GM23338 (cell line): Measurements from ENCODE around the gene NTNG2. TPM values are rescaled to one million over a fixed set of nuclear protein-coding genes. Genes with fewer than 3 reads are reported as not detected.

Experiments used
- ATAC-seq: fragments of 200-7000 bp; cut with Tn5 transposase; 3 replicates; pipeline ENCODE4 v1.9.1; 2020
- DNase-seq: peaks from one replicate; pipeline ENCODE4 v3.0.0-alpha.2; 2015; ENCODE audit warnings: low spot score
- H2AFZ ChIP-seq: fragments of 200-600 bp; sonication (generic); 2 replicates; pipeline ENCODE4 v1.8.0; 2016; ENCODE audit warnings: antibody characterized with exemption, mild to moderate bottlenecking, moderate library complexity
- H3F3A ChIP-seq: fragments of 200-600 bp; sonication (generic); replicated peaks from 2 replicates; pipeline ENCODE4 v1.8.0; 2017; ENCODE audit warnings: antibody characterized with exemption, mixed run types, low read depth
- H3K27ac ChIP-seq: fragments of 200-600 bp; sonication (generic); 2 replicates; pipeline ENCODE4 v1.6.1; 2016; ENCODE audit warnings: low read depth
- H3K27me3 ChIP-seq: fragments of 200-600 bp; sonication (generic); 2 replicates; pipeline ENCODE4 v1.8.0; 2016; ENCODE audit warnings: mild to moderate bottlenecking, mixed run types, moderate library complexity; ENCODE audit not compliant: insufficient read depth
- H3K36me3 ChIP-seq: fragments of 200-600 bp; sonication (generic); 2 replicates; pipeline ENCODE4 v1.8.0; 2016; ENCODE audit warnings: mild to moderate bottlenecking; ENCODE audit not compliant: insufficient read depth
- H3K4me1 ChIP-seq: fragments of 200-600 bp; sonication (generic); 2 replicates; pipeline ENCODE4 v1.8.0; 2016; ENCODE audit warnings: mild to moderate bottlenecking, moderate library complexity; ENCODE audit not compliant: insufficient read depth
- H3K4me2 ChIP-seq: fragments of 200-600 bp; sonication (generic); 2 replicates; pipeline ENCODE4 v1.7.1; 2017; ENCODE audit warnings: mixed run types
- H3K4me3 ChIP-seq: fragments of 200-600 bp; sonication (generic); 2 replicates; pipeline ENCODE4 v1.6.1; 2016; ENCODE audit warnings: mixed run types
- H3K79me2 ChIP-seq: fragments of 200-600 bp; sonication (generic); replicated peaks from 2 replicates; pipeline ENCODE4 v1.8.0; 2017; ENCODE audit warnings: mild to moderate bottlenecking; ENCODE audit not compliant: insufficient read depth
- H3K9me2 ChIP-seq: fragments of 200-600 bp; sonication (generic); 2 replicates; pipeline ENCODE4 v1.8.0; 2017; ENCODE audit not compliant: insufficient read depth
- H4K20me1 ChIP-seq: fragments of 200-600 bp; sonication (generic); replicated peaks from 2 replicates; pipeline ENCODE4 v1.8.0; 2017; ENCODE audit warnings: mild to moderate bottlenecking; ENCODE audit not compliant: insufficient read depth
- H3K27ac Mint-ChIP-seq: 2 replicates; pipeline ENCODE4 v1.8.0; 2020; ENCODE audit warnings: inconsistent platforms, mild to moderate bottlenecking, moderate library complexity, mixed read lengths
- H3K27me3 Mint-ChIP-seq: 3 replicates; pipeline ENCODE4 v1.8.0; 2022; ENCODE audit warnings: low read depth, mild to moderate bottlenecking, moderate library complexity, mixed read lengths, inconsistent platforms; ENCODE audit not compliant: insufficient read depth, poor library complexity
- H3K36me3 Mint-ChIP-seq: 3 replicates; pipeline ENCODE4 v1.8.0; 2021; ENCODE audit warnings: low read depth, mild to moderate bottlenecking, inconsistent platforms, moderate library complexity, mixed read lengths
- H3K4me1 Mint-ChIP-seq: 3 replicates; pipeline ENCODE4 v1.8.0; 2020; ENCODE audit warnings: mild to moderate bottlenecking, inconsistent platforms, mixed read lengths
- H3K4me3 Mint-ChIP-seq: 3 replicates; pipeline ENCODE4 v1.8.0; 2021; ENCODE audit warnings: moderate library complexity, mild to moderate bottlenecking, inconsistent platforms, mixed read lengths
- H3K9me3 Mint-ChIP-seq: 3 replicates; pipeline ENCODE4 v1.8.0; 2020; ENCODE audit warnings: moderate library complexity, mild to moderate bottlenecking, inconsistent platforms, mixed read lengths
- CREB1 ChIP-seq: fragments of 250-450 bp; sonication (Bioruptor Pico); IDR thresholded peaks from 2 replicates; pipeline ENCODE4 v1.5.0; 2020; ENCODE audit warnings: low read depth, mild to moderate bottlenecking, moderate library complexity
- EZH2 ChIP-seq: fragments of 200-600 bp; sonication (generic); IDR thresholded peaks from one replicate; pipeline ENCODE4 v1.8.0; 2017; ENCODE audit warnings: antibody characterized with exemption, mild to moderate bottlenecking, low read depth; ENCODE audit not compliant: unreplicated experiment
- EZH2phosphoT487 ChIP-seq: fragments of 200-600 bp; sonication (generic); IDR thresholded peaks from one replicate; pipeline ENCODE4 v1.8.1; 2018; ENCODE audit warnings: antibody characterized with exemption; ENCODE audit not compliant: unreplicated experiment
- JUNB ChIP-seq: IDR thresholded peaks from one replicate; pipeline ENCODE4 v1.6.1; 2016; ENCODE audit warnings: antibody characterized with exemption; ENCODE audit not compliant: unreplicated experiment
- NANOG ChIP-seq: IDR thresholded peaks from 2 replicates; pipeline ENCODE4 v1.6.1; 2016; ENCODE audit warnings: antibody characterized with exemption, borderline replicate concordance
- POLR2AphosphoS5 ChIP-seq: IDR thresholded peaks from 2 replicates; pipeline ENCODE4 v1.6.1; 2016; ENCODE audit warnings: antibody characterized with exemption, low read depth
- ZNF114 ChIP-seq: fragments of 250-450 bp; sonication (Bioruptor Pico); IDR thresholded peaks from 2 replicates; pipeline ENCODE4 v1.5.0; 2020; ENCODE audit warnings: mild to moderate bottlenecking, moderate library complexity
- polyA plus RNA-seq: library from polyadenylated mRNA; unstranded; fragments of >200 nt; fragmentation: Nextera tagmentation; extraction: Ambion mirVana; gene quantifications from 2 replicates; pipeline ENCODE4 v1.2.1, GENCODE V29; 2016
- total RNA-seq: library from RNA; depleted of rRNA; stranded (reverse); fragments of >200 nt; shearing (Covaris generic); gene quantifications from 2 replicates; pipeline ENCODE4 v1.2.3, GENCODE V29; 2014
- TF ChIP-seq, protein P1 (sequence below), 2 experiments: fragments of 200-600 bp in 1 of 2; sonication (generic) in 1 of 2; conservative IDR thresholded peaks; 2 replicates each; pipeline versions ENCODE4 v1.5.1 to v1.6.1; 2016 to 2017; ENCODE audit warnings: antibody characterized with exemption in 2 of 2, low read depth in 2 of 2, mild to moderate bottlenecking in 2 of 2, moderate library complexity in 1 of 2
- TF ChIP-seq, protein P2 (sequence below): fragments of 250-450 bp; sonication (Bioruptor Pico); IDR thresholded peaks from 2 replicates; pipeline ENCODE4 v1.5.0; 2020; ENCODE audit warnings: mild to moderate bottlenecking, moderate library complexity
- TF ChIP-seq, protein P3 (sequence below): IDR thresholded peaks from one replicate; pipeline ENCODE4 v1.6.1; 2018; ENCODE audit warnings: antibody characterized with exemption; ENCODE audit not compliant: unreplicated experiment
- TF ChIP-seq, protein P4 (sequence below): IDR thresholded peaks from 2 replicates; pipeline ENCODE4 v1.6.1; 2016; ENCODE audit warnings: antibody characterized with exemption

The NTNG2 gene
- total and polyA plus RNA-seq, 2 experiments from 2014 or later = 0.99 to 1.7 TPM

DNA sequence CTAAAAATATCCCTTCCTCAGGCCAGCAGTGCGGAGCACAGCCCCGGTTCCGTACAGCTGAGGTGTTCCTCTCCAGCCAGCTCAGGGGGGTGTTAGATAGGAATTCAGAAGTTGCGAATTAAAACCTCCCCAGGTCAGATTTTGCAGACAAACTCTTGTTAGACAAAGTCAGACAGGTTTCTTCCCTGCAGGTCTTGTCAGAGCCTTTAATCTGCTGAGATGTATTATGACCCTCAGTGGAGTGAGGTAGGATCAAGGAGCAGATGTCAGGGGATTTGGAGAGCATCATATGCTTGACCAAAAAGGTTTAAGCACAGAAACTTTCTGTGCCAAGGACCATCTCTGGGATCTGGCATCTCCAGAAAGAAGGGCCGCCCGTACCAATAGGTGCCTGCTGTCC is 60.1 kb downstream of the NTNG2 start:
- Histone ChIP-seq H3K79me2 (no peaks in the 10 kb centered on the region), H3K4me2 (no peak overlapping the region), H4K20me1 (no peaks in the 10 kb centered on the region), H3K9me2 (no peaks in the 10 kb centered on the region), H3K27me3 (no peaks in the 10 kb centered on the region), H3K4me3 (no peak overlapping the region), H3K4me1 (no peaks in the 10 kb centered on the region), H3K36me3 (no peaks in the 10 kb centered on the region), H3K27ac (no peak overlapping the region), H2AFZ (no peak overlapping the region), H3F3A (no peaks in the 10 kb centered on the region)
- no peaks in the 10 kb centered on the region for H3K9me3 Mint-ChIP-seq
- H3K27ac Mint-ChIP-seq = no peak overlapping the region
- no peaks in the 10 kb centered on the region for H3K36me3 Mint-ChIP-seq
- peaks cover under 1% of the 10 kb centered on the region; the same call in 2 of the 3 replicates for H3K4me1 Mint-ChIP-seq
- DNase-seq (no peak), ATAC-seq (no peak)
- peaks cover 3% of the 10 kb centered on the region for H3K27me3 Mint-ChIP-seq
- H3K4me3 Mint-ChIP-seq = no peak overlapping the region
- TF ChIP-seq, protein P1, sequence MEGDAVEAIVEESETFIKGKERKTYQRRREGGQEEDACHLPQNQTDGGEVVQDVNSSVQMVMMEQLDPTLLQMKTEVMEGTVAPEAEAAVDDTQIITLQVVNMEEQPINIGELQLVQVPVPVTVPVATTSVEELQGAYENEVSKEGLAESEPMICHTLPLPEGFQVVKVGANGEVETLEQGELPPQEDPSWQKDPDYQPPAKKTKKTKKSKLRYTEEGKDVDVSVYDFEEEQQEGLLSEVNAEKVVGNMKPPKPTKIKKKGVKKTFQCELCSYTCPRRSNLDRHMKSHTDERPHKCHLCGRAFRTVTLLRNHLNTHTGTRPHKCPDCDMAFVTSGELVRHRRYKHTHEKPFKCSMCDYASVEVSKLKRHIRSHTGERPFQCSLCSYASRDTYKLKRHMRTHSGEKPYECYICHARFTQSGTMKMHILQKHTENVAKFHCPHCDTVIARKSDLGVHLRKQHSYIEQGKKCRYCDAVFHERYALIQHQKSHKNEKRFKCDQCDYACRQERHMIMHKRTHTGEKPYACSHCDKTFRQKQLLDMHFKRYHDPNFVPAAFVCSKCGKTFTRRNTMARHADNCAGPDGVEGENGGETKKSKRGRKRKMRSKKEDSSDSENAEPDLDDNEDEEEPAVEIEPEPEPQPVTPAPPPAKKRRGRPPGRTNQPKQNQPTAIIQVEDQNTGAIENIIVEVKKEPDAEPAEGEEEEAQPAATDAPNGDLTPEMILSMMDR (conservative IDR thresholded peaks at IDR 0.05; ENCODE audit: low read depth in 2 of 2) = no peak
- TF ChIP-seq EZH2phosphoT487 (no peak), POLR2AphosphoS5 (no peak), CREB1 (CRISPR knock-in tag) (no peak), EZH2 (no peak), ZNF114 (CRISPR knock-in tag) (no peak), NANOG (no peak), JUNB (no peak)
- TF ChIP-seq, protein P2, sequence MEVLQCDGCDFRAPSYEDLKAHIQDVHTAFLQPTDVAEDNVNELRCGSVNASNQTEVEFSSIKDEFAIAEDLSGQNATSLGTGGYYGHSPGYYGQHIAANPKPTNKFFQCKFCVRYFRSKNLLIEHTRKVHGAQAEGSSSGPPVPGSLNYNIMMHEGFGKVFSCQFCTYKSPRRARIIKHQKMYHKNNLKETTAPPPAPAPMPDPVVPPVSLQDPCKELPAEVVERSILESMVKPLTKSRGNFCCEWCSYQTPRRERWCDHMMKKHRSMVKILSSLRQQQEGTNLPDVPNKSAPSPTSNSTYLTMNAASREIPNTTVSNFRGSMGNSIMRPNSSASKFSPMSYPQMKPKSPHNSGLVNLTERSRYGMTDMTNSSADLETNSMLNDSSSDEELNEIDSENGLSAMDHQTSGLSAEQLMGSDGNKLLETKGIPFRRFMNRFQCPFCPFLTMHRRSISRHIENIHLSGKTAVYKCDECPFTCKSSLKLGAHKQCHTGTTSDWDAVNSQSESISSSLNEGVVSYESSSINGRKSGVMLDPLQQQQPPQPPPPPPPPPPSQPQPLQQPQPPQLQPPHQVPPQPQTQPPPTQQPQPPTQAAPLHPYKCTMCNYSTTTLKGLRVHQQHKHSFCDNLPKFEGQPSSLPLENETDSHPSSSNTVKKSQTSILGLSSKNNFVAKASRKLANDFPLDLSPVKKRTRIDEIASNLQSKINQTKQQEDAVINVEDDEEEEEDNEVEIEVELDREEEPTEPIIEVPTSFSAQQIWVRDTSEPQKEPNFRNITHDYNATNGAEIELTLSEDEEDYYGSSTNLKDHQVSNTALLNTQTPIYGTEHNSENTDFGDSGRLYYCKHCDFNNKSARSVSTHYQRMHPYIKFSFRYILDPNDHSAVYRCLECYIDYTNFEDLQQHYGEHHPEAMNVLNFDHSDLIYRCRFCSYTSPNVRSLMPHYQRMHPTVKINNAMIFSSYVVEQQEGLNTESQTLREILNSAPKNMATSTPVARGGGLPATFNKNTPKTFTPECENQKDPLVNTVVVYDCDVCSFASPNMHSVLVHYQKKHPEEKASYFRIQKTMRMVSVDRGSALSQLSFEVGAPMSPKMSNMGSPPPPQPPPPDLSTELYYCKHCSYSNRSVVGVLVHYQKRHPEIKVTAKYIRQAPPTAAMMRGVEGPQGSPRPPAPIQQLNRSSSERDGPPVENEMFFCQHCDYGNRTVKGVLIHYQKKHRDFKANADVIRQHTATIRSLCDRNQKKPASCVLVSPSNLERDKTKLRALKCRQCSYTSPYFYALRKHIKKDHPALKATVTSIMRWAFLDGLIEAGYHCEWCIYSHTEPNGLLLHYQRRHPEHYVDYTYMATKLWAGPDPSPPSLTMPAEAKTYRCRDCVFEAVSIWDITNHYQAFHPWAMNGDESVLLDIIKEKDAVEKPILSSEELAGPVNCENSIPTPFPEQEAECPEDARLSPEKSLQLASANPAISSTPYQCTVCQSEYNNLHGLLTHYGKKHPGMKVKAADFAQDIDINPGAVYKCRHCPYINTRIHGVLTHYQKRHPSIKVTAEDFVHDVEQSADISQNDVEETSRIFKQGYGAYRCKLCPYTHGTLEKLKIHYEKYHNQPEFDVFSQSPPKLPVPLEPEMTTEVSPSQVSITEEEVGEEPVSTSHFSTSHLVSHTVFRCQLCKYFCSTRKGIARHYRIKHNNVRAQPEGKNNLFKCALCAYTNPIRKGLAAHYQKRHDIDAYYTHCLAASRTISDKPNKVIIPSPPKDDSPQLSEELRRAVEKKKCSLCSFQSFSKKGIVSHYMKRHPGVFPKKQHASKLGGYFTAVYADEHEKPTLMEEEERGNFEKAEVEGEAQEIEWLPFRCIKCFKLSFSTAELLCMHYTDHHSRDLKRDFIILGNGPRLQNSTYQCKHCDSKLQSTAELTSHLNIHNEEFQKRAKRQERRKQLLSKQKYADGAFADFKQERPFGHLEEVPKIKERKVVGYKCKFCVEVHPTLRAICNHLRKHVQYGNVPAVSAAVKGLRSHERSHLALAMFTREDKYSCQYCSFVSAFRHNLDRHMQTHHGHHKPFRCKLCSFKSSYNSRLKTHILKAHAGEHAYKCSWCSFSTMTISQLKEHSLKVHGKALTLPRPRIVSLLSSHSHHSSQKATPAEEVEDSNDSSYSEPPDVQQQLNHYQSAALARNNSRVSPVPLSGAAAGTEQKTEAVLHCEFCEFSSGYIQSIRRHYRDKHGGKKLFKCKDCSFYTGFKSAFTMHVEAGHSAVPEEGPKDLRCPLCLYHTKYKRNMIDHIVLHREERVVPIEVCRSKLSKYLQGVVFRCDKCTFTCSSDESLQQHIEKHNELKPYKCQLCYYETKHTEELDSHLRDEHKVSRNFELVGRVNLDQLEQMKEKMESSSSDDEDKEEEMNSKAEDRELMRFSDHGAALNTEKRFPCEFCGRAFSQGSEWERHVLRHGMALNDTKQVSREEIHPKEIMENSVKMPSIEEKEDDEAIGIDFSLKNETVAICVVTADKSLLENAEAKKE (CRISPR knock-in tag) = no peak
- TF ChIP-seq, protein P3, sequence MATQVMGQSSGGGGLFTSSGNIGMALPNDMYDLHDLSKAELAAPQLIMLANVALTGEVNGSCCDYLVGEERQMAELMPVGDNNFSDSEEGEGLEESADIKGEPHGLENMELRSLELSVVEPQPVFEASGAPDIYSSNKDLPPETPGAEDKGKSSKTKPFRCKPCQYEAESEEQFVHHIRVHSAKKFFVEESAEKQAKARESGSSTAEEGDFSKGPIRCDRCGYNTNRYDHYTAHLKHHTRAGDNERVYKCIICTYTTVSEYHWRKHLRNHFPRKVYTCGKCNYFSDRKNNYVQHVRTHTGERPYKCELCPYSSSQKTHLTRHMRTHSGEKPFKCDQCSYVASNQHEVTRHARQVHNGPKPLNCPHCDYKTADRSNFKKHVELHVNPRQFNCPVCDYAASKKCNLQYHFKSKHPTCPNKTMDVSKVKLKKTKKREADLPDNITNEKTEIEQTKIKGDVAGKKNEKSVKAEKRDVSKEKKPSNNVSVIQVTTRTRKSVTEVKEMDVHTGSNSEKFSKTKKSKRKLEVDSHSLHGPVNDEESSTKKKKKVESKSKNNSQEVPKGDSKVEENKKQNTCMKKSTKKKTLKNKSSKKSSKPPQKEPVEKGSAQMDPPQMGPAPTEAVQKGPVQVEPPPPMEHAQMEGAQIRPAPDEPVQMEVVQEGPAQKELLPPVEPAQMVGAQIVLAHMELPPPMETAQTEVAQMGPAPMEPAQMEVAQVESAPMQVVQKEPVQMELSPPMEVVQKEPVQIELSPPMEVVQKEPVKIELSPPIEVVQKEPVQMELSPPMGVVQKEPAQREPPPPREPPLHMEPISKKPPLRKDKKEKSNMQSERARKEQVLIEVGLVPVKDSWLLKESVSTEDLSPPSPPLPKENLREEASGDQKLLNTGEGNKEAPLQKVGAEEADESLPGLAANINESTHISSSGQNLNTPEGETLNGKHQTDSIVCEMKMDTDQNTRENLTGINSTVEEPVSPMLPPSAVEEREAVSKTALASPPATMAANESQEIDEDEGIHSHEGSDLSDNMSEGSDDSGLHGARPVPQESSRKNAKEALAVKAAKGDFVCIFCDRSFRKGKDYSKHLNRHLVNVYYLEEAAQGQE = no peak
- TF ChIP-seq, protein P4, sequence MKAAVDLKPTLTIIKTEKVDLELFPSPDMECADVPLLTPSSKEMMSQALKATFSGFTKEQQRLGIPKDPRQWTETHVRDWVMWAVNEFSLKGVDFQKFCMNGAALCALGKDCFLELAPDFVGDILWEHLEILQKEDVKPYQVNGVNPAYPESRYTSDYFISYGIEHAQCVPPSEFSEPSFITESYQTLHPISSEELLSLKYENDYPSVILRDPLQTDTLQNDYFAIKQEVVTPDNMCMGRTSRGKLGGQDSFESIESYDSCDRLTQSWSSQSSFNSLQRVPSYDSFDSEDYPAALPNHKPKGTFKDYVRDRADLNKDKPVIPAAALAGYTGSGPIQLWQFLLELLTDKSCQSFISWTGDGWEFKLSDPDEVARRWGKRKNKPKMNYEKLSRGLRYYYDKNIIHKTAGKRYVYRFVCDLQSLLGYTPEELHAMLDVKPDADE = no peak
